ENCODE results near the gene ENTPD2. TPM values are rescaled to one million over a fixed set of nuclear protein-coding genes. Genes with fewer than 3 reads are reported as not detected.

ENTPD2 gene
- total RNA-seq, result not detected in 2 replicates

GRCh38 chr9:137053944-137054931 is at the start of gene ENTPD2:
Gene ENTPD2, minus strand, starts transcription at chr9:137054061. Its CDS starts 64 bp downstream, at chr9:137053997.

DNA sequence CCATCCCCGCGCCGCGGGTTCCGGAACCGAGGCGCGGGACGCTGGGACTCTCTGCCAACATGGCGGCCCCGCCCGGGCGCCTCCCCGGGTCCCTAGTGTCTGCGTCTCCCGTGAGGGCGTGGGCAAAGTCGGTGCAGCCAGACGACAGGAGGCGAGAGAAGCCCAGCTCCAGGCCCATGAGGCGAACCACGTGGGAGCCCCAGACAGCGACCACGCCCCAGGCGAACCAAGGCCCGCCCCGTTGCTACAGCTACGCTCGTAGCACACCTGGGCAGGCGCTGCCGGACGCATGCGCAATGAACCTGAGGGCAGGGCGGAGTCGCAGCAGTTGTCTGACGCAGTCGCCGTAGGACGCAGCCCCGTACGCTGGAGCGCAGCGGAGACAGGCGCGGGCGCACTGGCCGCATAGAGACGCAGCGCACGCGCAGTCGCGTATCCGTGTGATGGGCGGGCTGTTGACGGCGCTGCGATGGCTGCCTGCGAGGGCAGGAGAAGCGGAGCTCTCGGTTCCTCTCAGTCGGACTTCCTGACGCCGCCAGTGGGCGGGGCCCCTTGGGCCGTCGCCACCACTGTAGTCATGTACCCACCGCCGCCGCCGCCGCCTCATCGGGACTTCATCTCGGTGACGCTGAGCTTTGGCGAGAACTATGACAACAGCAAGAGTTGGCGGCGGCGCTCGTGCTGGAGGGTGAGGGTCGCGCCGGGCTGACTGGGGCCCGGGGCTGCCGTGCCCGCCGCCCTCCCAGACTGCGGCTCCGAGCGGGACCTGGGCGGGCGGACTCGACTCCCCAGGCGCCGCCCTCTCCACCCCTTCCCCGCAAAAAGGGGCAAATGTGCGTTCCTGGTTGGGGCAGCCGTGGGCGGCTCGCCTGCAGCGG is 32.9 kb upstream of the ENTPD2 start, which contains the start of gene MAN1B1:
Gene MAN1B1 (plus strand): TSS at position 455 of the 878 bp plus-strand sequence. CDS start 15 bp downstream, at position 470.

DNA sequence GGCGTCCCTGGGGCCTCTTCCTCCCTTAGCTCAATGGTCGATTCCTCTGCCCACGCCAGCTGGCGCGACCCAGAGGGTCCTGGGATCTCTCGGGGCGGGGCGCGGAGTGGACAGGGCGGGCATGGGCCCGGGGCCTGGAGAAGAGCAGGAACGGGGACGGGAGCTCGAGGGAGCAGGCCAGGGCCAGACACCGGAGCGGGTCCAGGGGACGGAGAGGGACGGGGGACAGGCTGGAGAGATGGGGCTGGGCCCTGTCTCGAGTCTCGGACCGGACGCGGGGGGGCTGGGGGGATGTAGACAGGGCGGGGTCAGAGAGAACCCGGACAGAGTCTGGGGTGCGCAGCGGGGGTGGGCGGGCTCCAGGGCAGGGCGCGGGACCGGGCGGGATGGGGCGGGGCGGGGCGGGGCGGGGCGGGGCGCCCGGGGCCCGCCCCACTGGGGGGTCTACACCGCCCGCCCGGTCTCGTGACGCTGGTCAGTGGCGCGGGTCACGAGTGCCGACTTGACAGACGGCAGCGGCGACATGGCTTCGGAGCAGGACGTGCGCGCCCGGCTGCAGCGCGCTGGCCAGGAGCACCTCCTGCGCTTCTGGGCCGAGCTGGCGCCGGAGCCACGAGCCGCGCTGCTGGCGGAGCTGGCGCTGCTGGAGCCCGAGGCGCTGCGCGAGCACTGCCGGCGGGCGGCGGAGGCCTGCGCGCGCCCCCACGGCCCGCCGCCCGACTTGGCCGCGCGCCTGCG is 23.3 kb upstream of the ENTPD2 start, which contains the start of gene UAP1L1:
Gene UAP1L1 (plus strand): TSS at position 508 of the 738 bp plus-strand sequence. CDS start 16 bp downstream, at position 524.

GRCh38 chr9:137070201-137070905 is 16.5 kb upstream of the ENTPD2 start, which contains the start of gene SAPCD2:
Gene SAPCD2, minus strand, starts transcription at chr9:137070557. Its CDS starts 97 bp downstream, at chr9:137070460.

GRCh38 chr9:137046088-137046787 is 7.6 kb downstream of the ENTPD2 start, which contains the start of gene NPDC1:
Gene NPDC1, minus strand, starts transcription at chr9:137046177. Its CDS starts 188 bp downstream, at chr9:137045989.

GRCh38 chr9:137031904-137032640 is 21.8 kb downstream of the ENTPD2 start, which contains the start of gene FUT7:
Gene FUT7, minus strand, starts transcription at chr9:137032088. Its CDS starts 97 bp downstream, at chr9:137031991.

DNA sequence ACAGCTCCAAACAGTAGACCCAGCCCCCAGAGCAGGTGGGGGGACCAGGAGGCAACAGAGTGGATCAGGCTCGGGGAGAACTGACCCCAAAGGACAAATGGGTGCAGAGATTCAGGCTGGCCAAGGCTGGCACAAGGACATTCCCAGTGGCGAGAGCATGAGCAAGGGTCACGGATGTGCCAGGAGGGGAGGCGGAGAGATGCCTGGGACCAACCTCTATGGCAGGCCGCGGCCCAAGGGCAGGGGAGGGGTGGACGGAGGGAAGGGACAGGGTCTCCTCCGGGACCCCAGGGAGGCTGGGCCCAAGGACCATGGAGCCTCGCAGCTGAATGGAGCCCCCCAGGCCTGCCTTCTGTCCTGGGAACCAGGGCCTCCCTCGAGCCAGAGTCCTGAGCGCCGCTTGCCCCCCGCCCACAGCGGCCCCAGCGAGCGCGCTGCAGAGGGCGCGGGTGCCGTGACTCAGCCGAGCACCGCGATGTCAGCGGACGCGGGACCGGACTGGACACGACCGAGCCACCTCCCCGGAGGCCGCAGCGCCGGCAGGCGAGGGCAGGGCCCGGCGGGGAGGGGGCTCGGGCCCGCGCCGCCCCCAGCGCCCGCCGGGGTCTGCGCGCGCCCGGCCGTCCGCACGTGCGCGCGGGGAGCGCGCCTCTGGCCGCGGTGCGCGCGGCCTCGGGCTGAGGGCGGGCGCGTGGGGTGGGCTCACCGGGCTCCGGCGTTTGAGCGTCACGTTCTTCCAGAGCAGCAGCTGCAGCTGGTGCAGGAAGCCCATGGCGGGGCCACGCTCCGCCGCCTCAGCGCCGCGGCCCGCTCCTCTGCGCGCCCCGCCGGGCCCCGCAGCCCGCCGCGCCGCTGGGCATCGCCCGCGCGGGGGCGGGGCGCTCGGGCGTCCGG is 26.2 kb downstream of the ENTPD2 start, which contains the start of gene ABCA2:
Gene ABCA2 (minus strand): TSS at position 869 of the 894 bp plus-strand sequence. CDS start 97 bp downstream, at position 772.

Other genes with a start within 250 kb of the ENTPD2 start
- 73.3 and 80.5 TPM in 2 replicates for gene RABL6, start 246.1 kb downstream of the ENTPD2 start, total RNA-seq
- 0.45 and 2.2 TPM in 2 replicates for gene AJM1, start 211.6 kb downstream of the ENTPD2 start, total RNA-seq
- 189 and 196 TPM in 2 replicates for gene PHPT1, start 204.7 kb downstream of the ENTPD2 start, total RNA-seq
- gene MAMDC4, start 201.7 kb downstream of the ENTPD2 start, total RNA-seq, result 0.81 and 4.9 TPM in 2 replicates
- gene EDF1, start 187.8 kb downstream of the ENTPD2 start, total RNA-seq, result 442 and 468 TPM in 2 replicates
- gene TRAF2, start 167.5 kb downstream of the ENTPD2 start, total RNA-seq, result 11.6 and 16.9 TPM in 2 replicates
- 154 and 194 TPM in 2 replicates for gene FBXW5, start 109.3 kb downstream of the ENTPD2 start, total RNA-seq
- 0.19 and 0.72 TPM in 2 replicates for gene C8G, start 108.8 kb downstream of the ENTPD2 start, total RNA-seq
- 0.09 TPM in 1 of 2 replicates, not detected in the other for gene LCN12, start 101.8 kb downstream of the ENTPD2 start, total RNA-seq
- gene PTGDS, start 76.6 kb downstream of the ENTPD2 start, total RNA-seq, result 0.56 TPM in 1 of 2 replicates, not detected in the other
- 0.19 TPM in 1 of 2 replicates, not detected in the other for gene LCNL1, start 71.1 kb downstream of the ENTPD2 start, total RNA-seq
- gene PAXX, start 61.6 kb downstream of the ENTPD2 start, total RNA-seq, result 14.8 and 18.4 TPM in 2 replicates
- gene CLIC3, start 57.5 kb downstream of the ENTPD2 start, total RNA-seq, result 0.90 and 7.6 TPM in 2 replicates
- 11.0 and 27.3 TPM in 2 replicates for gene ABCA2, start 25.8 kb downstream of the ENTPD2 start, total RNA-seq
- not detected in 2 replicates for gene FUT7, start 22.0 kb downstream of the ENTPD2 start, total RNA-seq
- 29.4 and 39.3 TPM in 2 replicates for gene NPDC1, start 7.9 kb downstream of the ENTPD2 start, total RNA-seq
- 5.5 and 15.9 TPM in 2 replicates for gene SAPCD2, start 16.5 kb upstream of the ENTPD2 start, total RNA-seq
- gene UAP1L1, start 23.5 kb upstream of the ENTPD2 start, total RNA-seq, result 8.7 and 11.6 TPM in 2 replicates
- 54.5 and 71.4 TPM in 2 replicates for gene MAN1B1, start 32.9 kb upstream of the ENTPD2 start, total RNA-seq
- gene DPP7, start 60.7 kb upstream of the ENTPD2 start, total RNA-seq, result 76.0 and 87.4 TPM in 2 replicates
- gene GRIN1, start 85.1 kb upstream of the ENTPD2 start, total RNA-seq, result under 0.01 and 0.09 TPM in 2 replicates
- gene LRRC26, start 116.0 kb upstream of the ENTPD2 start, total RNA-seq, result not detected in 2 replicates
- not detected in 2 replicates for gene TMEM210, start 118.0 kb upstream of the ENTPD2 start, total RNA-seq
- 21.3 and 26.8 TPM in 2 replicates for gene ANAPC2, start 134.5 kb upstream of the ENTPD2 start, total RNA-seq
- gene SSNA1, start 134.6 kb upstream of the ENTPD2 start, total RNA-seq, result 108 and 110 TPM in 2 replicates
- 4.4 and 5.6 TPM in 2 replicates for gene TPRN, start 146.7 kb upstream of the ENTPD2 start, total RNA-seq
- 22.7 and 26.8 TPM in 2 replicates for gene TMEM203, start 151.6 kb upstream of the ENTPD2 start, total RNA-seq
- 2.7 and 3.7 TPM in 2 replicates for gene NDOR1, start 151.6 kb upstream of the ENTPD2 start, total RNA-seq
- 0.09 and 0.19 TPM in 2 replicates for gene RNF208, start 168.2 kb upstream of the ENTPD2 start, total RNA-seq
- gene CYSRT1, start 171.1 kb upstream of the ENTPD2 start, total RNA-seq, result 0.19 and 0.45 TPM in 2 replicates
- under 0.01 TPM in 1 of 2 replicates, not detected in the other for gene RNF224, start 173.4 kb upstream of the ENTPD2 start, total RNA-seq
- not detected in 2 replicates for gene SLC34A3, start 176.8 kb upstream of the ENTPD2 start, total RNA-seq
- gene TUBB4B, start 187.2 kb upstream of the ENTPD2 start, total RNA-seq, result 208 and 307 TPM in 2 replicates
- gene STPG3, start 197.2 kb upstream of the ENTPD2 start, total RNA-seq, result not detected in 2 replicates
- gene NELFB, start 201.3 kb upstream of the ENTPD2 start, total RNA-seq, result 63.9 and 65.0 TPM in 2 replicates
- gene TOR4A, start 223.7 kb upstream of the ENTPD2 start, total RNA-seq, result 27.3 and 27.6 TPM in 2 replicates
- 23.3 and 32.2 TPM in 2 replicates for gene NRARP, start 248.2 kb upstream of the ENTPD2 start, total RNA-seq

All from endothelial cell of coronary artery (primary cell).